Dermis microvascular lymphatic vessel endothelial cell (primary cell): ENCODE measurements around the gene KCNJ14. TPM values are rescaled to one million over a fixed set of nuclear protein-coding genes. Genes with fewer than 3 reads are reported as not detected.
"Not testable (repeated sequence)": the region's sequence is repeated elsewhere in the genome, so short reads cannot be mapped to it uniquely, and the experiment has no call there.

Source experiments
- DNase-seq, 2 donors: peaks; one replicate each; pipeline versions ENCODE4 v3.0.0 to v3.0.0-alpha.2; 2010; ENCODE audit warnings: low read depth in 2 of 2
- total RNA-seq: library from RNA; depleted of rRNA; stranded (reverse); fragments of >200 nt; gene quantifications from 2 replicates; pipeline ENCODE4 v1.2.1, GENCODE V29; 2014

The KCNJ14 gene
- total RNA-seq, 1 donor from 2014 or later: 0.13 TPM

DNA sequence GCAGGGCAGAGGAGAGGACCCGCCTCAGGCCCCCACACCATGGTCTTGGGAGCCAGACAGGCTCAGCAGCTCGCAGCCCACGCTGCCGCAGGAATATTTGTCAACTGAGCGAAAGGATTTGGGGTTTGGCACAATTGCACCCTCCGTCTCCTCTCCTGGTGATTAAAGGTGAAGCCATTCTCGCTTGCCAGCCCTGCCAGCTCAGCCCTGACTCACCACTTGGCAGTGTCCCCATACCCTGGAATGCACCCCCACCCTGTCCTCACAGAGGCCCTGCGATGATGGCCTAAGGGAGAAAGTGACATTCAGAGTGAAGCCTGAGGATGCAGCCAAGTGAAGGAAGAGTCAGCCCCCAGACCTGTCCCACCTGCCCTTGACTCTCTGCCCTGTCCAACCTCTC is 32.6 kb downstream of the KCNJ14 start:
- peak in 1 of 2 donors; percentile 53 for DNase-seq

DNA sequence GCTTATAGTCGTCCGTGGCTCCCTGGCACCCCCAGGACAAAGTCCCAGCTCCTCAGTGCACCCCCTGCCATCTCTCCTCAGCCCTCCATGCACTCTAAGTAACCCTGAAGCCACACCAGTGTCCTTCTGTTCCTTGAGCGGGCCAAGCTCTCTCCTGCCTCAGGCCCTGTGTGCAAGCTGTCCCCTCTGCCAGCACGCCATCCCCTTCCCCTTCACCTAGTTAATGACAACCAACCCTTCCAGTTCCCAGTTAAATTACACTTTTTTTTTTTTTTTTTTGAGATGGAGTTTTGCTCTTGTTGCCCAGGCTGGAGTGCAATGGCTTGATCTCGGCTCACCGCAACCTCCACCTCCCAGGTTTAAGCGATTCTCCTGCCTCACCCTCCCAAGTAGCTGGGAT is 33.1 kb downstream of the KCNJ14 start:
- not testable (repeated sequence) for DNase-seq

DNA sequence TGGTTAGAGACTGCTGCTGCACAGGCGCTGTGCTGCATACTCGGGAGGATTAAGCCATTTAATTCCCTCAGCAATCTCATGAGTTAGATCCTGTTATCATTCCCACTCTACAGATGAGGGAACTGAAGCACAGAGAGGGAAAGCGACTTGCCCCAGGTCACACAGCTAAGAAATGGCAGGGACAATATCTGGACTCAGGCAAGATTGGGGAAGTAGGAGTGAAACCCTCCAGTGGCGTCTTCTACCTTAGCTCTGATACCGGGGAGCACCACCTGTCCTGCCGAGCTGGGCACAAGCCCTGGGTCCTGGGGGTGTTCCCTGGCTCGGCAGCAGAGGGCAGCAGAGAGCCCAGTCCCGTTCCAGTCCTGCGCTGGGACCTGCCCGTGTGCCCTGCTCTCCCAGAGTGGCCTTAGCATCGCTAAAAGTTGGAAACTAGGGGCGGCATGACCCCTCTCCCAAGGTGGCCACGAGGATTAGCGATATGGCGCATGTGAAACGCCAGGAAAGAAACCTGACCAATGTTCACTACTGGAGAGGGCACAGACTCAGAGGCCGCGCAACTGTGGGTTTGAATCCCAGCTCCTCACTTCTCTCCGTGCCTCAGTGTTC is 34.3 kb downstream of the KCNJ14 start:
- peak in 1 of 2 donors; percentile 65 for DNase-seq

DNA sequence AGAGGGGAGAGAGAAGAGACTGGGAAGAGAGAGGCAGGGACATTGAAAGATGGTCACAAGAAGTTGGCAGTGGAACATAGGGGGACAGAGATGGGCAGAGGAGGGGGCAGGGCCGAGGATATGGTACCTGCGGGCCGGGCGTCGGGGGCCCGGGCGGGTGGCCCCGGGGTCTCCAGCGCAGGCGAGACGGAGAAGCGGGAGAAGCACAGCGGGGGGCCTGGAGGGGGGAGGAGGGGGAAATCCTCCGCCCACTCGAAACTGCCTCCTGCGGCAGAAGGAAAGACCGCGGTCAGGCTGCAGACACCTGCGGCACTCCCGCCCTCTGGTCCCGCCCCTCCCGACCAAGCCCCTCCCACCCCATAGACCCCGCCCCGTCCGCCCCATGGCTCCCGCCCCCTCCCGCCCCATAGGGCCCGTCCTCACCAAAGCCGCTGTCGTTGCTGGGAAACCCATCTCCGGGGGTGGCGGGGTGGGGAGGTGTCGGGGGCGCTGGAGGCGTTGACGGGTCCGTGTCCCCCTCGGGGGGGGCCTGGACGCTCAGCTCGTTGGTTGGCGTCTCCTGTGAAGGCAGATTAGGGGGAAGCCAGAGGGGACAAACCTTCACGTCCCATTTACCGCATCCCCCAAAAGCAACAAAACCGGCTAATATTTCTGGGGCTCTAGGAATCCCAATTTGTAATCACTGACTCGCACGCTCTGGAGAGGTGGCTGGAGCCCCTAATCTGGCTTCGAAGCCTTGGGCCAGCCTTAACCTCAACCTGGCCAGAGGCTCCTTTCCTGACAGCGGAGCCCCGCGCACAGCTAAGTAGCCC is 35.8 kb downstream of the KCNJ14 start:
- DNase-seq: no peak

DNA sequence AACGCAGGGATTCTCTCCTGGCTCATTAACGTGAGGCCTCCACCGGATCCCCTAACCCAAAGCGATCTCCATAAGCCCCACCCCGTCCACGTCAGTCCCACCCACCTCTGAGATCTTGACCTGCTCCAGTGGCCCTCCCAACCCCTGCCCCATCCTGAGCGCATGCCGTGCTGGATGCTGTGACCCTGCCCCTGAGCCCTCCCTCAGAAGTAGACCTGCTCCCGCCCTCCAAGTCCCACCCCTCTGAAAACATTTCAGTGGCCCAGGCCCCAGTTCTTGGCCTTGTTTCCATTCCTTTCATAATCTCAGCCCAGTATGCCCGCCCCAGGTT is 36.4 kb downstream of the KCNJ14 start:
- DNase-seq: no peak

DNA sequence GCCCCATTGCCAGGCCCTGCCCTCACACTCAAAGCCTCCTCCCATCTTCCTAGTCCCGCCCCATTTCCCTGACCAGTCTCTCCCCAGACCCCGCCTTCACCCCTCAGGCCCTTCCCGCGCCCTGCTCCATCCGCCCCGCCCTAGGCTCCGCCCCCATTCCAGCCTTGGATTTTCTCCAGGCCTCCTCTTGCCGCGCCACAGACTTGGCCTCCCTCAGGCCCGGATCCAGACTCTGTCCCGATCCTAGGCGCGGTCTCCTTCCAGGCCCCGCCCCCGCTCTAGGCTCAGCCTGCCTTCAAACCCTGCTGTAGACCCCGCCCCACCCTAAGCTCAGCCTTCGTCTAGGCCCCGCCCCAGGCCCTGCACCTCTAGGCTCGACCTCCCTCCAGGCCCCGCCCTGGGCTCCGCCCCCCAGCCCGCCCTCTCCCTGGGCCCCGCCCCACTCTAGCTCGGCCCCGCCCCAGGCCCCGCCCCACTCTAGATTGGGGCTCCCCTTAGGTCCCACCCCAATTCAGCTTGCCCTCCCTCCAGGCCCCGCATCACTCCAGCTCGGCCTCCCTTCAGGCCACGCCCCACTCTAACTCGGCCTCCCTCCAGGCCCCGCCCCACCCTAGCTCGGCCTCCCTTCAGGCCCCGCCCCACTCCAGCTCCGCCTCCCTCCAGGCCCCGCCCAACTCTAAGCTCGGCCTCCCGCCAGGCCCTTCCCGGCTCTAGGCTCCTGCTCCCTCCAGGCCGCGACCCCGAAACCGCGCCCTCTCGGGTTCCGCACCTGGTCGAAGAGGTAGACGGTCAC is 37.7 kb downstream of the KCNJ14 start:
- peak; percentile 95 to 98 for DNase-seq

DNA sequence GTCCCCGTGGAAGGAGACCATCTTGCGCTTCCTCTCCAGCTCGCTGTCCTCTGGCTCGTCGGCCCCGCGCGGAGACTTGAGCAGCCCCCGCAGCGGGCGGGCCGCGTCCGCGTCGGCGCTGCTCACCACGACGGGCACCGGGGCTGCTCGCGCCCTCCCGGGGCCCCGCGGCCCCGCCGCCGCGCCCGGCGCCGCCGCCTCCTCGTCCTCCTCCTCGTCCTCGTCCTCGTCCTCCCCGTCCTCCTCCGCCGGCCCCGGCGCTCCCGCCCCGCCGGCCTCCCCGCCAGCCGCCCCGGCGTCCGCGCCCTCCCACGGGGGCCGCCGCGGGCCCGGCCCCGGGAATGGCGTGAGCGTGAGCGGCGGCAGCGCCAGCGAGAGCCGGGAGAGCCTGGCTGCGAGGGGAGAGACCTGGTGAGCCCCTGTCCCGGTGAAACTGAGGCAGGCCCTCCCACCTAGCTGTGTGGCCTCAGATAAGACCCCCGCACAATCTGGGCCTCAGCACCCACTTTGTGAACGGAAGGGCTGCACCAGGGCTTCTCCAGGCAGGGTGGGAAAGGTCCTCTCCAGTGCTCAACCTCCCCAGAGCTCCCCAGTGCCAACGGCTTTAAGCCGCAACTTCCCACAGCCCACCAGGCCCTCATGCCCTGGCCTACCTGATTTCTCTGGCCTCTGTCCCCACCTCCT is 38.5 kb downstream of the KCNJ14 start:
- DNase-seq: no peak

DNA sequence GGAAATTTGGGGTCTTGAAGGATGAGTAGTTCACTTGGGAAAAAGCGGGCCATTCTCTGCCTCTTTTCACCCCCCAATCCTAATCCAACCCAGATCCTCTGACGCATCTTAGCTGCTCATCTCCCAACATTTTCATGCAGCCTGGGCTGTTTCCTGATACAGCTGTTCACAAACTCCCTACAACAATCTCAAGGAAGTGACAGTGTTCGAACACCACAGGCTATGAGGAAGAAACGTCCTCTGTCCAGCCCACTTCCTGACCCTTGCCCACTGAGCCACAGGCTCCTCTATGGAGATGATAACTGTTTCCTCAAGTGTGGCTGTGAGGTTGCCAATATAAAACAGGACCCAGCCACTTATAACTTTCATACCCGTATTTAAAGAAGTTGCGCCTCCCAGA is 40.0 kb downstream of the KCNJ14 start:
- peak in 1 of 2 donors; percentile 40 for DNase-seq

DNA sequence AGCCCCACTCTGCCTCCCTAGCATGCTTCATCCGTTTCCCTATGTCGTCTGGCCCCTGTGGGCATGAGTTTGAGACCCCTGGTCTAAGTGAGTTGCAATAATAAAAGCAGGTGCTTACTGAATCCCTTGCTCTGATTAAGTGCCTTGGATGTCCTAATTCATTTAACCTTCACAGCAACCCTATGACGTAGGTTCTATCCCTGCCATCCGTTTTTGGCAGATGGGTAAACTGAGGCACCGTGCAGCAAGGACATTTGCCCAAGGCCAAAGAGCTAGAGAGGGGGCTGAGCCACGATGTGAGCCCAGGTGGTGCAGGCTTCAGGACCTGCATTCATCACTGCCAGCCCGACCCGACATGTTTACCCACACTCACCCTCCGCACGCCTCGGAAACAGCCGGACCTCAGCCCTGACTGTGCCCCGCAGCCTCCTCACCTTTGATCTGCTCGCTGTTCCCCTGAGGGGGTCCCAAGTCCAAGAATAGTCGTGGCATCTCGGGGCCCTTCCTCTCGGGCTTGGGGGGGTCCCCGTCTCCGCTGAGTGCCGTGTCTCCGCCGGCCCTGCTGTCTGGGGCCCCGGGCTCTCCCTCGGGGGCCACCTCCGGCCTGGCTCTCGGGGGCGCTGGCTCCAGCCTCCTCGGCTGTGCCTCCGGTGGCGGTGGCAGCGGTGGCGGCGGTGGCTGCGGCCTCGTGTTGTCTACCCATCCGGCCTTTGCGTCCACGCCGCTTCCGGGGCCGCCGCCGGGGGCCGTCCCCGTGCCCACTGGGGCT is 41.8 kb downstream of the KCNJ14 start:
- no peak for DNase-seq

DNA sequence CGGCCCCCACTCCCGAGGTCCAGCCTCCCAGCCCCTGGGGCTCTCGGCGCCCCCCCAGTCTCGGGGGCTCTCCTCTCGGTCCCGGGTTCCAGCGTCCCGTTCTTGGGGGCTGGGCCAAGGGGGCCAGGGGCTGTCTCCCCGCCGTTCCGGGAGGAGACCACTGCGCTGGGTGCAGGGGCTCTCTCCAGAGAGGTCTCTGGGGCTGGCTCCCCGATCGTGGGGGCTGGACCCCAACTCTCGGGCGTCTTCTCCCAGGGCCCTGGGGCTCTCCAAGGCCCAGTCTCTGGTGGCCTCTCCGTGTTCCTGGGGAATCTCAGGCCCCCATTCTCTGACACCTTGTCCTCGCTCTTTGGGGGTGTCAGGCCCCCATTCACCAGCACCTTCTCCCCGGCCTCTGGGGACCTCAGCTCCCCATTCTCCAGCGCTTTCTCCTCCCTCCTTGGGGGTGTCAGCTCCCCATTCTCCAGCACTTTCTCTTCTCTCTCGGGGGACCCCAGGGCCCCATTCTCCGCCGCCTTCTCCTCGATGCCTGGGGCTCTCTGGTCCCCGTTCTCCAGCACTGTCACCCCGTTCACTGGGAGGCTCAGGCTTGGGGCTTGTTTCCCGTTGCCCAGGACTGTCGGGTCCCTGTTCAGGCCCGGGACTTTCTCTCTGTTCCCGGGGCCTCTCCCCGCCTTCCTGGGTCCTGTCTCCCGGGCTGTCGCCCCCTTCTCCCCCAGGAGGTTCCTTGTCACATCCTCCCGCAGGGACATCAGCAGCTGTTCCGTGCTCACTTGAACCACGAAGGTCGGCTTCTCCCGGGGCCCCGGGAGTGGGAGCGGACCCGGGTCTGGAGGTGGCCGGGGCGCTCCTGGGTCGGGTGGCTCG is 42.6 kb downstream of the KCNJ14 start:
- DNase-seq: no peak

DNA sequence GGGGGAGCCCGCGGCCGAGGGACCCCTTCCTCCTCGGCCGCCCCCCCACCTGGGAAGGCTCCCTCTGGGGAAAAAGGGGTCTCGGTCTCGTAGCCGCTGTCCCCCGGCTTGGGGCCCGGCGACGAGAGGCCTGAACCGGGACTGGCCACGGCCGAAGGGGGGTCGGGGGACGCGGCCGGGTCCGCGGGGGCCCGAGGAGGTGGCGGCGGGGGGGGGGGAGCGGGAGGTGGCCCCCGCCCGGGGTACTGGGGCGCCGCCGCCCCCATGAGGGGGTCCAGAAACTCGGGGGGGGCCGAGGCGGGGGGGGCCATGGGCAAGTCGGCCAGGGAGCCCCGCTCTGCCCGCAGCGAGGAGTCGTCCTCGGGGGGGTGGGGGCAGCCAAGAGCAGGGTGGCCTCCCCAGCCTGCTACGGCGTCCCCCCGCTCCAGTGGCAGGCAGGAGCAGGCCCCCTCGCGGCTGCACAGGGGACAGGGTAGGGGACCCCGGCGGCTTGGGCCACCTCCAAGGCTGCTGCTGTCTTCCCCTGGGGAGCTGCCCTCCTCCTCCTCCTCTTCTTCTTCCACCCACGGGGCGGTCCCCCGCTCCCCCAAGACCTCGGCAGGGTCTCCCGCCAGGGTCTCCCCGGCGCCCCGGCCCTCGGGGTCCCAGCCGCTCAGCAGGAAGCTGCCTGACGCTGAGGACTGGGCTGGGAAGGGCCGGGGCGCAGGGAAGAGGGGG is 43.4 kb downstream of the KCNJ14 start:
- DNase-seq: no peak

DNA sequence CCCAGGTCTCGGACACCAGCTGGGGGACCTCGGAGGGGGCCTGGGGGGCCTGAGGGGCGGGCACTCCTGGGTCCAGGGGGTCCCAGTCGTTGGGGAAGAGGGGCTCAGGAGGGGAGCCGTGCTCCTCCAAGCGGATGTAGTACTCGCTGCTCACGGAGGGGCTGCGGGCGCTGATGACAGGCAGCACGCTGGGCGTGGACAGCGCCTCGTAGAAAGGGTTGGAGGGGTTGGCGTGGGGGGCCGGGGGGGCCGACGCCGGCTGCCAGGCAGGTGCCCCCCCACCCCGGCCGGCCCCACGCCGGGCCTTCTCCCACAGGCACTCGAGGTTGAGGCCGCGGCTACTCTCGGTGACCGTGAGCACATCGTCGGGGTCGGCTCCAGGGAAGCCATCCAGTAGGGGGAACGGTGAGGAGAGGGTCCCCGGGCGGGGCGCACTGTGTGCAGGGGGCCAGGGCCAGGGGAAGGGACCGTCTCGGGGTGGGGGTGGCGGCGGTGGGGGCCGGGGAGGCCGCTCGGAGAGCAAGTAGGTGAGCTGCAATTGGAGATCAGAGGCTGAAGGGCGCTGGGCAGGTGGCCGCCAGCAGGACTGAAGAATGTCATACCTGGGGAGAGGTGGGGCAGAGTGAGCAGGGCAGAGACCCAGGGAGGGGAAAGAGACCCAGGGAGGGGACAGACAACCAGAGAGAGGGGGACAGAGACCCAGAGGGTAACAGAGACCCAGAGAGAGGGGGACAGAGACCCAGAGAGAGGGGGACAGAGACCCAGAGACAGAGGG is 44.1 kb downstream of the KCNJ14 start:
- no peak for DNase-seq

DNA sequence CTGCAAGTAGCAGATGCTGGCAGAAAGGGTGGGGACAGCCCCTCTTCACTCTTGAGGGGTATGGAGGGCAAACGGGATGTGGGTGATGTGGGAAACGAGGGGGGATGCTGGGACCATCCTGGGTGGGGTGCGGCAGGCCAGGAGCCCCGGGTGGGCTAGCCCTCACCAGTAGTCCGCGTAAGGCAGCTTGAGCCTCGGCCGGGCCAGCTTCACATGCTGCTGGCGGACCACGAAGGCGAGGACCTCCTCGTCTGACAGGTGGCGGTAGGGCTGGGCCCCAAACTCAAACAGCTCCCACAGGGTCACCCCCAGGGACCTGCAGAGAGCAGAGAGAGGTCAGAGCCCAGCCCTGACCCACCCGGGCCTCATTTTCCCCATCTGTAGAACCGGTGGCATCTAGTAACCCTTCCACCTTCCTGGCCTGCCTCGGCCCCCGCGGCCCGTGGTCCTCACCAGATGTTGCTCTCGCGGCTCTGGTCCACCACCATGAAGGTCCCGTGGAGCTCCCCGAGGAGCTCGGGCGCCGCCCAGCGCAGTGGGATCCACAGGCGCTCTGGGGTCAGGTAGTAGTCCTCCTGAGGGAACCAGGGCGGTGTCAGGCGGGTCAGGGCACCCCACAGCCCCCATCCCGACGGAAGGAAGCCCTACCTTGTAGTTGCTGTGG is 45.6 kb downstream of the KCNJ14 start:
- no peak for DNase-seq

DNA sequence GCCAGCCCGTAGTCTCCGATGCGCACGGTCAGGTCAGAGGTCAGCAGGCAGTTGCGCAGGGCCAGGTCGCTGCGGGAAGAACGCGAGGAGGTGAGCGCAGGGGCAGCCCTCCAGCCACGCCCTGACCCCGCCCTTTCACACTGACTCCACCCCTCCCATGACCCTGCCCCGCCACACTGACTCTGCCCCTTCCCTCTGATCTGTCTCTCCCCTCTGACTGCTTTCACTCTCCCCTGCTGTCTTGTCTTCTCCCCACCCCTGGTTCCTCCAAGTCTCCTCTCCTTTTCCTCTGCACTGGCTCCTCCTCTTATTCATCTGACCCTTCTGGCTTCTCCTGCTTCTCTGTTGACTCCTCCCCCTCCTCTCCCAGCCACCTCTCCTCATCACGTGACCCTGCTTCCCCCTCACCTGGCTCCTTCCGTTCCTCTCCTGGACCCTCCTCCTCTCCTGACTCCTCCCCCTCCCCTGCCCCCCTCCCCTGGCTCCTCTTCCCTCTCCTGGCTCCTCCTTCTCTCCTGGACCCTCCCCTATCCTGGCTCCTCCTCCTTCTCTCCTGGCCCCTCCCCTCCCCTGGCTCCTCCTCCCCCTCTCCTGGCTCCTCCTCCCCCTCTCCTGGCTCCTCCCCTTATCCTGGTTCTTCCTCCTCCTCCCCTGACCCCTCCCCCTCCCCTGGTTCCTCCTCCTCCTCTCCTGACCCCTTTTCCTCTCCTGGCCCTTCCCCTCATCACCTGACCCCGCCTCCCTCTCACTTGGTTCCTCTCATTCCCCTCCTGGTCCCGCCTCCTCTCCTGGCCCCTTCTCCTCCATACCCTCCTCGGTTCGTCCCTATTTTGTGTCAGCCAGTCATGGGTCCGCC is 46.3 kb downstream of the KCNJ14 start:
- peak in 1 of 2 donors; percentile 42 for DNase-seq

DNA sequence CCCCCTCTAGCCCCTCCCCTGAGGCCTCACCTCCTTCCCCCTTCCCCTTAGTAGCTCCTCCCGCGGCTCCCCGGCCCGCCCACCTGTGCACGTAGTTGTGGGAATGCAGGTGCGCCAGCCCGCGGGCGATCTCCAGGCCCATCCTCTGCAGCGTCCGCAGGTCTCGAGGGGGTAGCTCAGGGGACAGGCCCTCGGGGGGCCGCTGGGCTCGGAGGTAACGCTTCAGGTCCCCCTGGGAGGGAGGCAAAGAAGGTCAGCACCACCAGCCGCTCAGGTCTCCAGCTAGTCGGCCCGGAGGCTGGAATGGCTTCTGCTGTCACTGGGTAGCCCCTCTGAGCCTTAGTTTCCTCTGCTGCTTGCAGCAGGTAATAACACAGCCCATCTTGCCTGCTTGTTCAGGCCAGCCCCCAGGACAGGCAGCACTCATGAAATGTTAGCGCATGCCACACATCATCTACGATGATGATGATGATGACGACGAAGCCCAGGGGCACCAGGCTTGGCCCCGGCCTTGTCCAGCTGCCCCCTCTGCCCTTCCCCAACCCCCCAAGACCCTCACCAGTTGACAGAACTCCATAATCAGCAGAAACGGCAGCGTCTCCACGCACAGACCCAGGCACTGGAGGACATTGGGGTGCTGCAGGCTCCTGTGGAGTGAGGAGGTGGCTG is 47.1 kb downstream of the KCNJ14 start:
- no peak for DNase-seq

DNA sequence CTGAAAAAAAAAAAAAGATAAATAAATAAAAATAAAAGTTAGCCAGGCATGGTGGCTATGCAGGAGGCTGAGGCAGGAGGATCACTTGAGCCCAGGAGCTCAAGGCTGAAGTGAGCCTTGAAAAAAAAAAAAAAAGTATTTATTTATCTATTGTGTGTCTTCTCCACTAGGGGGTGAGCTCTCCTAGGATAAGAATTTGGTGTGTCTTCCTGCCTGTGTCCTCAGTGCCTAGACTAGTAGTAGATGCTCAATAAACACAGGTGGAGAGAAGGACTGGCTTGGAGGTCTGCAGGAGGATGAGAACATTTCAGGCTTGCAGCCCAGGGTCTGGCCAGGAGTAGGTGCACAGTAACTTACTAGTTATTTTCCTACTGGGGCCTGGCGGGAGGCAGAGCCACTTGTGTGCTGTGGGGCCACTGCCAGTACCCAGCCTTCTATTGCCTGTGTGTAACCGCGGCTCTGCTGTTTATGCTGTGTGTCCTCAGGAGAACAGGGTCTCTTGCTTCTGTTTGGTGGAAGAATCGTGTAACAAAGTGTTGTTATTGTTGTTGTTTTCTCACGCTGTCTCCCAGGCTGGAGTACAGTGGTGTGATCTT is 50.9 kb downstream of the KCNJ14 start:
- DNase-seq: peak in 1 of 2 donors; percentile 55
